ENCODE measurements around the gene SMIM23. TPM values are rescaled to one million over a fixed set of nuclear protein-coding genes. Genes with fewer than 3 reads are reported as not detected.

Gene SMIM23
- total RNA-seq, 4 donors from 2014 or later = not detected

DNA sequence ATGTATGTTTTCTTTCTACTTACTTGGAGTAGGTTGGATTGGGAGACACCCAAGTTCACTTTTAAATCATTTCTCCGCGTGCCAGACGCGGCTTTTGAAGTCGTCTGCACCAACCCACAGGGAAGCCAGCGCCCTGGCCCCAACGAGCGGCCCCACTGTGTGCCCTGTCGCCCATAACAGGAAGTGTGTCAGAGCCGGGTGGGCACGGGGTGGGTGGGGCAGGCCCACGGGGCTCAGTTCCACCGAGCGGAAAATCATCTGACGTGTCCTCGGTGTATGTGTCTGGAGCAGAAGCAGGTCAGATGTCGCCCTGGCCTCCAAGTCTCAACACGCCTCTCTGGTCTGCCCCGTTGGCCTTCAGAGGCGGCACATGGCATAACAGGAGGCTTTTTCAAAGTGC, 22.7 kb upstream of the SMIM23 start:
- no peak for TF ChIP-seq POLR2AphosphoS5 (IDR thresholded peaks at IDR 0.05)
- TF ChIP-seq, protein P1, sequence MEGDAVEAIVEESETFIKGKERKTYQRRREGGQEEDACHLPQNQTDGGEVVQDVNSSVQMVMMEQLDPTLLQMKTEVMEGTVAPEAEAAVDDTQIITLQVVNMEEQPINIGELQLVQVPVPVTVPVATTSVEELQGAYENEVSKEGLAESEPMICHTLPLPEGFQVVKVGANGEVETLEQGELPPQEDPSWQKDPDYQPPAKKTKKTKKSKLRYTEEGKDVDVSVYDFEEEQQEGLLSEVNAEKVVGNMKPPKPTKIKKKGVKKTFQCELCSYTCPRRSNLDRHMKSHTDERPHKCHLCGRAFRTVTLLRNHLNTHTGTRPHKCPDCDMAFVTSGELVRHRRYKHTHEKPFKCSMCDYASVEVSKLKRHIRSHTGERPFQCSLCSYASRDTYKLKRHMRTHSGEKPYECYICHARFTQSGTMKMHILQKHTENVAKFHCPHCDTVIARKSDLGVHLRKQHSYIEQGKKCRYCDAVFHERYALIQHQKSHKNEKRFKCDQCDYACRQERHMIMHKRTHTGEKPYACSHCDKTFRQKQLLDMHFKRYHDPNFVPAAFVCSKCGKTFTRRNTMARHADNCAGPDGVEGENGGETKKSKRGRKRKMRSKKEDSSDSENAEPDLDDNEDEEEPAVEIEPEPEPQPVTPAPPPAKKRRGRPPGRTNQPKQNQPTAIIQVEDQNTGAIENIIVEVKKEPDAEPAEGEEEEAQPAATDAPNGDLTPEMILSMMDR (IDR thresholded peaks at IDR 0.05) = no peak
- TF ChIP-seq EP300 (IDR thresholded peaks at IDR 0.05; ENCODE audit: low read depth) = no peak
- TF ChIP-seq POLR2A (IDR thresholded peaks at IDR 0.05) = no peak
- H3K27me3 ChIP-seq = no peaks in the 10 kb centered on the region
- in situ Hi-C loops (cut with MboI; ENCODE audit: low pct_ligation_motif_present in 1 of 4, low pct_unique_long_range_greater_than_20kb in 1 of 4, low sequenced_read_pairs in 3 of 4) (no loop called here), intact Hi-C loops (cut with DNase I; ENCODE audit: low total_unique reads) (no loop called here)
- no peaks in the 10 kb centered on the region for H3K36me3 ChIP-seq
- no peaks in the 10 kb centered on the region for H3K4me1 ChIP-seq
- H3K4me3 ChIP-seq = no peak overlapping the region
- H3K9me3 ChIP-seq = peaks cover 5 to 9% of the 10 kb centered on the region in 2 donors
- WGBS, 2 donors (ENCODE audit: low coverage in 1 of 2) = 78 to 83% methylated on average over 6 to 20 of the region's 20 CpGs
- no peak for DNase-seq
- H3K27ac ChIP-seq = no peak overlapping the region

DNA sequence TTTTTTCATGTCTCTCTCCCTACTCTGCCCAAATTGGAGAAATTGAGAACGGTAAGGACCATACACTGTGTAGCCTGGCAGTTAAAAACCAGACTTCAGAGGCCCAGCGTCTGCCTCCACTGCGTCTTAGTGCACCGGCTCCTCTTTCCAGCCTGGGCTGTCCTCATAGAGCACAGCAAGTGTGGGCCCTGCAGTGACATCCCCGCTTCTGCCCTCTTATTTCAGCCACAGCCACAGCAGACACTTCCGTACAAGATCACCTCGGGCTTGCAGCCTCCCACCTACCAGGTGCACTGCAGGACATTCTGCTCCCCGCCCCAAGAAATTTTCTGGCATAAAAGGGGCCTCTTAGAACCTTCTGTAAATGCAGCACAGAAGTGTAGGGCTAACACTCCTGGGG, 21.4 kb upstream of the SMIM23 start:
- Histone ChIP-seq H3K4me3 (no peak overlapping the region), H3K27me3 (no peaks in the 10 kb centered on the region), H3K27ac (no peak overlapping the region), H3K9me3 (peaks cover 5 to 9% of the 10 kb centered on the region in 2 donors), H3K4me1 (no peaks in the 10 kb centered on the region), H3K36me3 (no peaks in the 10 kb centered on the region)
- WGBS, 2 donors (ENCODE audit: low coverage in 1 of 2) = 83 to 91% methylated on average over 1 to 8 of the region's 8 CpGs
- in situ Hi-C loops (cut with MboI; ENCODE audit: low pct_ligation_motif_present in 1 of 4, low pct_unique_long_range_greater_than_20kb in 1 of 4, low sequenced_read_pairs in 3 of 4) (no loop called here), intact Hi-C loops (cut with DNase I; ENCODE audit: low total_unique reads) (no loop called here)
- TF ChIP-seq, protein P1 (IDR thresholded peaks at IDR 0.05) = no peak
- TF ChIP-seq POLR2AphosphoS5 (IDR thresholded peaks at IDR 0.05) (no peak), EP300 (IDR thresholded peaks at IDR 0.05; ENCODE audit: low read depth) (no peak), POLR2A (IDR thresholded peaks at IDR 0.05) (no peak)
- no peak for DNase-seq

DNA sequence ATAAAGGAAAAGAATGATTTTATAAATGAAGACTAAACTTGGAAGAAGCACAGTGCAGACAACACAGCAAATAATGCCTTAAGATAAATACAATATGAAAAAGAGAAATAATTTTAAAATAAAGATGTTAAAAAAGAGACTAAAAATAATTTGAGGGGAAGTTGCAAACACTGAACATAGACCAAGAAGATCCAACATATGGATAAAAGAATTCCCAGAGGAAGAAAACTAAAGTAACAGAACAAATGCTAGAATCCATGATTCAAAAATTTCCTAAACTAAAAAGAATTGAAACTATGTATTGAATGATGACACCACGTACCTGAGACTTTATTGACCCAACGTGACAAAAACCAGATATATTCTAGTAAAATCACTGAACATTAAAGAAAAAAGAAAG, 18.7 kb upstream of the SMIM23 start:
- Histone ChIP-seq H3K4me1 (no peaks in the 10 kb centered on the region), H3K27me3 (no peaks in the 10 kb centered on the region), H3K27ac (no peak overlapping the region), H3K9me3 (peaks cover 5 to 9% of the 10 kb centered on the region in 2 donors), H3K36me3 (no peaks in the 10 kb centered on the region), H3K4me3 (no peak overlapping the region)
- DNase-seq = no peak
- TF ChIP-seq, protein P1 (IDR thresholded peaks at IDR 0.05) = no peak
- no peak for TF ChIP-seq POLR2A (IDR thresholded peaks at IDR 0.05)
- no peak for TF ChIP-seq EP300 (IDR thresholded peaks at IDR 0.05; ENCODE audit: low read depth)
- no peak for TF ChIP-seq POLR2AphosphoS5 (IDR thresholded peaks at IDR 0.05)
- in situ Hi-C loops (cut with MboI; ENCODE audit: low pct_ligation_motif_present in 1 of 4, low pct_unique_long_range_greater_than_20kb in 1 of 4, low sequenced_read_pairs in 3 of 4) = no loop called here
- intact Hi-C loops (cut with DNase I; ENCODE audit: low total_unique reads) = loop anchor here (5.0 kb wide), 1 partner anchor 1245 kb away; no protein-coding TSS in a partner anchor
- WGBS, 2 donors (ENCODE audit: low coverage in 1 of 2) = 82 to 86% methylated on average over 2 of the region's 2 CpGs

DNA sequence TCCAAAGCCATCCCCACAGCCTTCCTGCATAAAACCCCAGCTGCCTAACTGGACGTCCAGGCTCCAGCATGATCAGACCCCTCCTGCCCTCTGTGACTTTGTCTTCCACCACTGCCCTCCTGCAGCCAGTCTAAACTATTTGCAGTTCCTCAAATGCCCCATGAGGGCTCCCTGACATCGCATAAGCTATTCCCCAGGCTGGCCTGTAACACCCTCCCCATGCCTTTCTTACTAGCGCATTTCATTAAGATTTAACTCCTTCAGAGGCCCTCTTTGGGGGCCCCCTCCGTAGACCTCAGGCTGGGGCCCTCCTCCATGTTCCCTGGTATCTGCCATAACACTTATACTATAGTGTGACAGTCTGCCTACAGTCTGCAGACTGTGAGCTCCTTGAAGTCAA, 15.5 kb upstream of the SMIM23 start:
- Histone ChIP-seq H3K4me1 (no peaks in the 10 kb centered on the region), H3K36me3 (no peaks in the 10 kb centered on the region), H3K4me3 (no peak overlapping the region), H3K9me3 (peaks cover 5 to 9% of the 10 kb centered on the region in 2 donors), H3K27ac (no peak overlapping the region), H3K27me3 (no peaks in the 10 kb centered on the region)
- no peak for DNase-seq
- intact Hi-C loops (cut with DNase I; ENCODE audit: low total_unique reads) = no loop called here
- no peak for TF ChIP-seq EP300 (IDR thresholded peaks at IDR 0.05; ENCODE audit: low read depth)
- no peak for TF ChIP-seq POLR2A (IDR thresholded peaks at IDR 0.05)
- TF ChIP-seq, protein P1 (IDR thresholded peaks at IDR 0.05) = no peak
- TF ChIP-seq POLR2AphosphoS5 (IDR thresholded peaks at IDR 0.05) = no peak
- WGBS, 2 donors (ENCODE audit: low coverage in 1 of 2) = 39 to 45% methylated on average over 4 of the region's 4 CpGs
- in situ Hi-C loops (cut with MboI; ENCODE audit: low pct_ligation_motif_present in 1 of 4, low pct_unique_long_range_greater_than_20kb in 1 of 4, low sequenced_read_pairs in 3 of 4) = no loop called here
